PC-3 (cell line): ENCODE results near the gene DXO.
"Not testable (repeated sequence)": the region's sequence is repeated elsewhere in the genome, so short reads cannot be mapped to it uniquely, and the experiment has no call there.

ENCODE experiments used
- EZH2 ChIP-seq: fragments of 300-600 bp; sonication (generic); IDR thresholded peaks from one replicate; pipeline ENCODE4 v1.6.1; 2017; ENCODE audit warnings: antibody characterized with exemption, mild to moderate bottlenecking, low read length; ENCODE audit not compliant: unreplicated experiment
- EZH2phosphoT487 ChIP-seq: fragments of 300-600 bp; sonication (generic); IDR thresholded peaks from 2 replicates; pipeline ENCODE4 v1.6.1; 2018; ENCODE audit warnings: mild to moderate bottlenecking, antibody characterized with exemption, low read length, borderline replicate concordance
- TF ChIP-seq, protein P1 (sequence below): fragments of 300-600 bp; sonication (generic); conservative IDR thresholded peaks from 2 replicates; pipeline ENCODE4 v1.5.1; 2017; ENCODE audit warnings: antibody characterized with exemption, low read depth, mild to moderate bottlenecking, low read length

DNA sequence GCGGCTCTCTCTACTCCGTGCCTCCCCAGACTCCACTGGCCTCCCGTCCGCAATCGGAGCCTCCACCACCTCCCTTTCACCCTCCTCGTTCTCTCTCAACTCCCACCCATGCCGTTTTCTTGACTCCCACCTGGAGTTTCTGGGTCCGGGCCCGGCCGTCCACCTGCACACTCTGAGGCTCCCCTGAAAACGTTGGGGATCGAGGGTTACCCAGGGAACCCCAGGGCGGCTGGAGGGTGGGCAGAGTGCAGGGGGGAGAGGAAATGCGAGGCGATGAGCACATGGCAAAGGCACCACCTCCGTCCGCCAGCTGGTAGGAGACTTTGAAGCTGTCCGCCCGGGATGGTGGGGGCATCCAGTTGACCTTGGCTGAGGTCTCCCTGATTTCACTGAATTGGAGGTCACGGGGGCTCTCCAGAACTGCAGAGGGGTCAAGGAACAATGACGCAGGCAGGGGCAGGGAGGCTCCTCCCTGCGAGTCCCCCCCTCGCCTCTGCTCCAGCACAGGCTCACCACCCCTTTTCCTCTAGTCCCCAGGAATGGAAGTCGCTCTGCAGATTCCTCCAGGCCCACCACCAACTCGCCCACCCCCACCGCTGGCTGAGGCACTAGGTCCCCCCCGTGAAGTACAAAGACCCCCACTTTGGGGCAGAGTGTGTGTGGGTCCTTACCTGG is 39.1 kb upstream of the DXO start:
- TF ChIP-seq, protein P1, sequence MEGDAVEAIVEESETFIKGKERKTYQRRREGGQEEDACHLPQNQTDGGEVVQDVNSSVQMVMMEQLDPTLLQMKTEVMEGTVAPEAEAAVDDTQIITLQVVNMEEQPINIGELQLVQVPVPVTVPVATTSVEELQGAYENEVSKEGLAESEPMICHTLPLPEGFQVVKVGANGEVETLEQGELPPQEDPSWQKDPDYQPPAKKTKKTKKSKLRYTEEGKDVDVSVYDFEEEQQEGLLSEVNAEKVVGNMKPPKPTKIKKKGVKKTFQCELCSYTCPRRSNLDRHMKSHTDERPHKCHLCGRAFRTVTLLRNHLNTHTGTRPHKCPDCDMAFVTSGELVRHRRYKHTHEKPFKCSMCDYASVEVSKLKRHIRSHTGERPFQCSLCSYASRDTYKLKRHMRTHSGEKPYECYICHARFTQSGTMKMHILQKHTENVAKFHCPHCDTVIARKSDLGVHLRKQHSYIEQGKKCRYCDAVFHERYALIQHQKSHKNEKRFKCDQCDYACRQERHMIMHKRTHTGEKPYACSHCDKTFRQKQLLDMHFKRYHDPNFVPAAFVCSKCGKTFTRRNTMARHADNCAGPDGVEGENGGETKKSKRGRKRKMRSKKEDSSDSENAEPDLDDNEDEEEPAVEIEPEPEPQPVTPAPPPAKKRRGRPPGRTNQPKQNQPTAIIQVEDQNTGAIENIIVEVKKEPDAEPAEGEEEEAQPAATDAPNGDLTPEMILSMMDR: not testable (repeated sequence)
- TF ChIP-seq EZH2, EZH2phosphoT487: not testable (repeated sequence)
